AG10803 (cell line): ENCODE results near the gene OSBPL6.

Source experiments
- DNase-seq: peaks from one replicate; pipeline ENCODE4 v3.0.0; 2010; ENCODE audit warnings: low read depth
- H3K4me3 ChIP-seq: 2 replicates; pipeline ENCODE4 v1.5.1; 2011; ENCODE audit warnings: mild to moderate bottlenecking, low read length, control low read depth
- CTCF ChIP-seq: conservative IDR thresholded peaks from 2 replicates; pipeline ENCODE4 v1.5.1; 2011; ENCODE audit warnings: mild to moderate bottlenecking, low read length, control low read depth, inconsistent platforms

The OSBPL6 gene

DNA sequence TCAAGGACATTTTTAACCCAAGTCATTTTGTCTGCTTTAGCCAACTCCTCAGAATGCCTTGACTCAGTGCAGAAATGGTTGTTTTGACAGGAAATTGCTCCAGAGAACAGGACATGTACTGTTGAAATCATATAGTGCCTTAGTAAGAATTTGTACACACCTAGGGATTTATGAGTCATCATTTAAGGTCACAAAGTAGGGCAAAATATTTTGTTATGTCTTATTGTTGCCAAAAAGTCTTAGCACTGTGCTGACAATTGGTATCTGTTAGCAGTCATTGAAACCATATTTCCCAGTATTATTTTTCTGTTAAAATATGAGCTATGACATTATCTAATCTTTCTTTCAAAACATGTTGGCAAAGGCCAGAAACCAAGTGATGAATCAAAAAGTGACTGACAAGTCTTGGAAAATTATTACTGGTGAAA lies 104.5 kb downstream of the OSBPL6 start:
- TF ChIP-seq CTCF: no peak
- no peak overlapping the region for H3K4me3 ChIP-seq
- peak; percentile 54 for DNase-seq

GRCh38 chr2:178301649-178302238 lies 107.4 kb downstream of the OSBPL6 start:
- TF ChIP-seq CTCF: no peak
- H3K4me3 ChIP-seq: no peak overlapping the region
- DNase-seq: no peak

- DNase-seq: no peak
- TF ChIP-seq CTCF: no peak
- H3K4me3 ChIP-seq: no peak overlapping the region
Measured at GRCh38 chr2:178304333-178304732, 110.0 kb downstream of the OSBPL6 start.

DNA sequence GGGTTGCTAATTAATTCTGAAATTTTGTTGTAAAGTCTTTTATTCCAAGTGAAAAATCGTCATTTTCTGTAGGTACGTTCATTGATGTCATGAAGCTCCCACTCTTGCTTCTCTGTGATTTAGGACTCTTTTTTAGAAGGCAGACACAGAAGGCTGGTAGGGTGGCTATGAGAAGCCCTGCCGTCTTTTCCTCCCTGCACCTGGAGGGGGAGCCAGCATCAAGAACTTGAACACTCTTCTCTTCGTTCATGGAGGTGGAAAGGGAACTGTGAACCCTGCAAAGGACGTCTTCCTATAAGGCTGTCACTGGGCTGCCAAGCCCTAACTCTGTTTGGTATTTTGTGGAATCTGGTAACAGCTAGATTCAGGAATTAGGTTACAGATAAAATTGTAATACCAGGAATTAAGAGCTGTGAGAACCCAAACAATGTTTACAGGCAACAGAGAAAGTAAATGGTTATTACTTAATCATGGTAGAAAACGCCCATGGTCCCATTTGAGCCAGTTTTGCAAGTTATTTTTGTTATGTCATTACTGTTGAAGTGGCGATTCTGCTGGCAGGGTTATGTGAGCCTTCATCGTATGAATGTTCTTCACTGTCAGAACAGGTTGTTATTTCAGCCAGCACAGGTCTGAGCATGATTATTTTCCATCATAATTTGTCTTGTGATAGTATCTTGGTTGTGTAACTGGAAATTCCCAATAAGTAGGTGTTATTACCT lies 112.2 kb downstream of the OSBPL6 start:
- H3K4me3 ChIP-seq: no peak overlapping the region
- TF ChIP-seq CTCF: peak; percentile 63
- DNase-seq: peak; percentile 45

DNA sequence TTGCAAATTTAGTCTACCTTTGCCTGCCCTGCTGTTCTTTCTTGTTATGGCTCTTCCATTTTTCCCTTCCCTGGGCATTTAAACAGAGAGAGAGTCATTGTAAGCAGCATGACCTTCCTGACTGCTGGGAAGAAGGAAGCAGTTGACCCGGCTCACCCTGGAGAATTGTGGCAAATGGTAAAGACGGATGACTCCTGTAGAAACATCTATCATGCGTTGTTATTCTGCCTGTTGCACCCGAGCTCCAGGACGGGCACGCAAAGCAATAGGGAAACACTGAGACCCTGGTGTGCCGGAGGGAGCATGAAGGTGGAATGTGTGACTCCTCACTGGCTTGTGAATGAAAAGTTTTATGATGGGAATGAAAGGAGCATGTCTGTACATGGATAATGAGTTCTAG lies 113.3 kb downstream of the OSBPL6 start:
- DNase-seq: no peak
- no peak overlapping the region for H3K4me3 ChIP-seq
- no peak for TF ChIP-seq CTCF

GRCh38 chr2:178309541-178309940 lies 115.2 kb downstream of the OSBPL6 start:
- no peak for TF ChIP-seq CTCF
- H3K4me3 ChIP-seq: no peak overlapping the region

GRCh38 chr2:178315078-178315477 lies 120.8 kb downstream of the OSBPL6 start:
- no peak for DNase-seq
- H3K4me3 ChIP-seq: no peak overlapping the region
- TF ChIP-seq CTCF: no peak

More at GRCh38 chr2:178309541-178309940, 115.2 kb downstream of the OSBPL6 start:
- DNase-seq: no peak
